ENCODE results near the gene NAA25.
A peak's percentile ranks its signal among the peaks of the same experiment; 100 is the strongest.

NAA25 gene

DNA sequence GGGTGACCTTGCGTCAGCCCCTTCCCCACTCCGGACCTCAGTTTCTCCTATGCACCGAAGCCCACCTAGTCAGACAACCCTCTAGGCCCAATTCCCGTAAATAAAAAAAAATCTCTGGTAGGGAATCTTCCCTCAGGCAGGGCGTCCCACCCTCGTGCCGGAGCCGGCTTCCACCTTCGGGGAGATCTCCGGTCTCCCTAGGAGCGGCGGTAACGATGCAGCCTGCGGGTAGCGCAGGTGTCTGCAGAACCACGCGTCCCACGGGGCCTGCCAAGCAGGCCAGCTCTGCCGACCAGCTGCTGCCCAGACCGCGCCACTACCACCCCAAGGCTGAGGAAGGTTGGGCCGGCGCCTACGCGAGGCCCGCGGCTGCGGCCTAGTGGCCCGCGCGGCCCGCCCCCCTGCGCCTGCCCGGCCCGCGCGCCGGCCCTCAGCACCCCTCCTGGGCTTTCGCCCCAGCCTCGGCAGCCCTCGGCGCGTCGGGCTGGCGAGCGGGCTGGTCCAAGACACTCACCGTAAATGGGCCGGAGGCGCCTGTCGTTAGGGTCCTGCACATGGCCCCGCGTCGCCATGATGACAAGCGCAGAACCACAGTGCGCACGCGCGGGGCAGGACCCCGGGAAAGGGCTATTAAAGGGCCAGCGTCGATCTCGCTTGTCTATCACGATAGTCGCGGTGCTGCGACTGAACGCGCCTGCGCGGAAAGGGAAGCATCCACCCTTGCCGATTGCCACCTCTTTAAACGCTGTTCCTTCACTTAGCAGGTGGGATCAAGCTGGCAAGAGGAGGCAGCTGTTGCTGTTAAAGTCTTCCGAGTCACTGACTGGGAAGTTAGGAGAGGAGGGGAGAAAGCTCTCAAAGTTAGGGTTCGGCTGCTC lies at the start of gene NAA25:
Gene NAA25 (minus strand): TSS at position 582 of the 878 bp plus-strand sequence. CDS start 10 bp downstream, at position 572.
- peak; percentile 93 to 97 for DNase-seq
- peak; percentile 67 for TF ChIP-seq POLR2A (IDR thresholded peaks at IDR 0.05; ENCODE audit: low read length)
- TF ChIP-seq GATA1 (IDR thresholded peaks at IDR 0.05; ENCODE audit: low read depth, low read length): no peak

DNA sequence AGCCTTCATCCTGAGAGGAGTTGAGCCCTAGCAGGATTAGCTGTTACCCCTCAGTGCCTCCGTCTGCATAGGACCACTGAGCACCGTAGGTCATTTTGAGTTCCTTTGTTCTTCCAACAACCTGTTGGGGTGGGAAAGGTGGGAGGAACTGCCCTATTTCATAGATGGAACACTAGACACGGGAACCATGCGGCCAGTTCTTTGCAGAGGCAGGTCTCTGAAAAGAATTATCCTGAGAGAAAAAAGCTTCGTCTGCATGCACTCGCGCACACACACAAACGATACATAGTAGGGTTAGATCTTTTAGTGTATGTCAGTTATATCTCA lies 45.3 kb upstream of the NAA25 start:
- DNase-seq: no peak
- no peak for TF ChIP-seq POLR2A (IDR thresholded peaks at IDR 0.05; ENCODE audit: low read length)
- TF ChIP-seq GATA1 (IDR thresholded peaks at IDR 0.05; ENCODE audit: low read depth, low read length): no peak

DNA sequence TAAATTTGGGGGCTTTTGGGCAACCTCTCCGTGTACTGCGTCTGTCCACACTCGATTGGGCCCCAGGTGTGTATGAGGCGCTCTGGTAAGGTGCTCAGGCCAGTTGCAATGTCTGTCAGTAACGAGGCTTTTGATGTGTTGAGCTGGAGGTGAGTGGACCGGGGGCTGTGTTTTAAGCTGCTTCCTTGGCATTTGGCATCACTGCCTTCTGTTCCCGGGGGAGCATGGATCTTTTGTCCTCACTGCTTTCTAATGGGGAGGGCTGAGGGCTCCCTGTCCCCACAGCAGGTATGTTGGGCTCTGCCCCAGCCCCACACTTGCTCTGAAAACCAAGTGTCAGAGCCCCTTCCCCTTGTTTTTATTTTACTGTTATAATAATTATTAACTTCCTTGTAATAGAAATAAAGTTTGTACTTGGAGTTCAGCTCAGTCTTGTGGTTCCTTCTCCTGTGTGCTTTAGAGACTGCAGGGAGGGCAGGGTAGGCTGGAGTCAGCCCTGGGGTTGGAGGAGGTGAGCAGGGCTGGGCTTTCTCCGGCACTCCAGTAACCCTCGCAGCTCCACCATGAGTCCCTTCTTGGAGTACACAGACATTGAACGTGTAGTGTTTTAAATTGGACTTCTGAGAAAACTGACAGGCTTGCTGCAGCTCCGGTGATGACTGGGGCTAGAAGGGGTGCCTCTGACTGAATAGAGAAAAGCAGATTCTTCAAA lies 44.8 kb upstream of the NAA25 start:
- no peak for DNase-seq
- no peak for TF ChIP-seq POLR2A (IDR thresholded peaks at IDR 0.05; ENCODE audit: low read length)
- TF ChIP-seq GATA1 (IDR thresholded peaks at IDR 0.05; ENCODE audit: low read depth, low read length): no peak

DNA sequence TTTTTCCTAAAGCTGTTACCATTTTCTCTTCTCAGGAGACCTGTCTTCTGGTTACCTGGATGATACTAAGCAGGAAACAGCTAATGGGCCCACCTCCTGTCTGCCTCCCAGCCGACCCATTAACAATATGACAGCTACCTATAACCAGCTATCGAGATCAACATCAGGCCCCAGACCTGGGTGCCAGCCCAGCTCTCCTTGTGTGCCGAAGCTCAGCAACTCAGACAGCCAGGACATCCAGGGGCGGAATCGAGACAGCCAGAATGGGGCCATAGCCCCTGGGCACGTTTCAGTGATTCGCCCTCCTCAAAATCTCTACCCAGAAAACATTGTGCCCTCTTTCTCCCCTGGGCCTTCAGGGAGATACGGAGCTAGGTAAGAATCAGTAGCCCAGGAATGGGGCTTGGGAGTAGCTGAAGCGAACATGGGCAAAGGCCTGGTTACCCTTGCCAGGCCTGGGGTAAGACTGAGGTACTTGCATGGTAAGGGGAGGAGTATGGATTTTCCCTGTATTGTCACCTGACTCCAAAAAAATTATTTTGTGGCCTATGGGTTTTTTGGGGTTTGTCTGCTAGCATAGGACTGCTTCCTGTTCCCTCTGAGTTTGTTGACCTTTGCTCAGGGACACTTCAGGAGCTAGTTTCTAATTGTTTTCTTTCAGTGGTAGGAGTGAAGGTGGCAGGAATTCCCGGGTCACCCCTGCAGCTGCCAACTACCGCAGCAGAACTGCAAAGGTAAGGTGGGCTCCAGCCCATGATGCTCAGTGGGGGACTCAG lies 43.4 kb upstream of the NAA25 start:
- TF ChIP-seq POLR2A (IDR thresholded peaks at IDR 0.05; ENCODE audit: low read length): no peak
- TF ChIP-seq GATA1 (IDR thresholded peaks at IDR 0.05; ENCODE audit: low read depth, low read length): no peak
- DNase-seq: no peak

DNA sequence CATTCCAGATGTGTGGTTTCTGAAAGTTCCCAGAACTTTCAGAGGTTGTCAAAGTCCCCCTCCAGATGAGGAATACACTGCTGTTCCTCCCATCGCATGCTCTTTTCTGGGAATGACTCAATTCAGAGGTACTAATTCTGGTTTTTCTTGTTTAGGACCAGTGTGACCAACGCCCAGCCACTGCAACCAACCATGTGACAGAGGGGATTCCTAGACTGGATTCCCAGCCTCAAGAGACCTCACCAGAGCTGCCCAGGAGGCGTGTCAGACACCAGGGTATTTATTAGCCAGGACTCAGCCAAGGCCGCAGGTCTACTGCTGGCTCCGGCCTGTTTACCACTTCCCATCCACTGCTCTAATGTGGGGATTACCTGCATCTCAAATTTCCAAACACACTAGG lies 41.0 kb upstream of the NAA25 start:
- DNase-seq: no peak
- TF ChIP-seq POLR2A (IDR thresholded peaks at IDR 0.05; ENCODE audit: low read length): no peak
- no peak for TF ChIP-seq GATA1 (IDR thresholded peaks at IDR 0.05; ENCODE audit: low read depth, low read length)

DNA sequence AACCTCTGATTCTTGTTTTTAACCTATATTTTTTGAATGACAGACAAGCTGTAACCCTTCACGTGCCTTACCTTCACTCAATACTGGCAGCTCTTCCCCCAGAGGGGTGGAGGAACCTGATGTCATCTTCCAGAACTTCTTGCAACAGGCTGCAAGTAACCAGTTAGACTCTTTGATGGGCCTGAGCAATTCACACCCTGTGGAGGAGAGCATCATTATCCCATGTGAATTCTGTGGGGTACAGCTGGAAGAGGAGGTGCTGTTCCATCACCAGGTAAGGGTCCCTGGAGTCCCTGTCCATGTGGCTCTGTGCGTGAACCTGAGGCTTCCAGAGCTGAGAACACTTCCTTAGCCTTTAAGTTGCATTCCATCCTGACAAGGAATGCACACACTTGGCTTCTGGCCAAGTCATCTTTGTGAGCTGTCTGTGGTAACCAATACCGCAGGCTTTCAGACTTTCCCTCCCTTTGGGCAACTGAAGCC lies 39.5 kb upstream of the NAA25 start:
- peak in 1 of 2 experiments; percentile 60 for DNase-seq
- no peak for TF ChIP-seq POLR2A (IDR thresholded peaks at IDR 0.05; ENCODE audit: low read length)
- TF ChIP-seq GATA1 (IDR thresholded peaks at IDR 0.05; ENCODE audit: low read depth, low read length): no peak

DNA sequence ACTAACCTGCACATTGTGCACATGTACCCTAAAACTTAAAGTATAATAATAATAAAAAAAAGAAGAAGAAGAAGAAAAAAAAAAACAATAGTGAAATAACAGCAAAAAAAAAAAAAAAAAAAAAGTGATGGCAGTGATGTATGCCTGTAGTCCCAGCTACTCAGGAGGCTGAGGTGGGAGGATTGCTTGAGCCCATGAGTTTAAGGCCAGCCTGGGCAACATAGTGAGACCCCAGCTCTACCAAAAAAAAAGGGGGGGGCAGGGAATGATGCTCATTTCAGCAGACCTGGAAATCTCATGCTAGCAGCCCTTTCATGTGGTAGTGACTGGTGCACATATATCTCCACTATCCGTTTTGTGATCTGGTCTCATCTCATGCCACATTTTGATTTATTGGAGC lies 37.5 kb upstream of the NAA25 start:
- TF ChIP-seq GATA1 (IDR thresholded peaks at IDR 0.05; ENCODE audit: low read depth, low read length) (no peak), POLR2A (IDR thresholded peaks at IDR 0.05; ENCODE audit: low read length) (no peak)
- no peak for DNase-seq

DNA sequence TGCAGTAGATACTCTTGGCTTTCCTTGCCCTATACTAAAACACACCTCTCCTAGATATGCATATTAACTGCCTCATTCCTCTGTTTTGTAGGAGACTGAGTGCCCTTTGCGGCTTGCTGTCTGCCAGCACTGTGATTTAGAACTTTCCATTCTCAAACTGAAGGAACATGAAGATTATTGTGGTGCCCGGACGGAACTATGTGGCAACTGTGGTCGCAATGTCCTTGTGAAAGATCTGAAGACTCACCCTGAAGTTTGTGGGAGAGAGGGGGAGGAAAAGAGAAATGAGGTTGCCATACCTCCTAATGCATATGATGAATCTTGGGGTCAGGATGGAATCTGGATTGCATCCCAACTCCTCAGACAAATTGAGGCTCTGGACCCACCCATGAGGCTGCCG lies 32.1 kb upstream of the NAA25 start:
- no peak for DNase-seq
- TF ChIP-seq POLR2A (IDR thresholded peaks at IDR 0.05; ENCODE audit: low read length): no peak
- no peak for TF ChIP-seq GATA1 (IDR thresholded peaks at IDR 0.05; ENCODE audit: low read depth, low read length)

DNA sequence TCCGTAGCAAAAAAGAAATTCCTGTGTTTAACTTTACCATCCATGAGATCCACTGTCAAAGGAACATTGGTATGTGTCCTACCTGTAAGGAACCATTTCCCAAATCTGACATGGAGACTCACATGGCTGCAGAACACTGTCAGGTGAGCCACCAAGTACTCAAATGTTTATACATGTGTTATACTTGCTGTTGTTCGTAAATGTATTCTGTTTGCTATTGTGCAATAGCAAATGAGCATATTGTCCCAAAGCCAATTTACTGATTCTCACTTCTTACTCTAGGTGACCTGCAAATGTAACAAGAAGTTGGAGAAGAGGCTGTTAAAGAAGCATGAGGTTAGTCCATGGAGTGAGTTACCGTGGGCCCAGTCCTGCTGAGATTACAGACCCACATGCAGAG lies 26.1 kb upstream of the NAA25 start:
- DNase-seq: no peak
- TF ChIP-seq POLR2A (IDR thresholded peaks at IDR 0.05; ENCODE audit: low read length) (no peak), GATA1 (IDR thresholded peaks at IDR 0.05; ENCODE audit: low read depth, low read length) (no peak)

DNA sequence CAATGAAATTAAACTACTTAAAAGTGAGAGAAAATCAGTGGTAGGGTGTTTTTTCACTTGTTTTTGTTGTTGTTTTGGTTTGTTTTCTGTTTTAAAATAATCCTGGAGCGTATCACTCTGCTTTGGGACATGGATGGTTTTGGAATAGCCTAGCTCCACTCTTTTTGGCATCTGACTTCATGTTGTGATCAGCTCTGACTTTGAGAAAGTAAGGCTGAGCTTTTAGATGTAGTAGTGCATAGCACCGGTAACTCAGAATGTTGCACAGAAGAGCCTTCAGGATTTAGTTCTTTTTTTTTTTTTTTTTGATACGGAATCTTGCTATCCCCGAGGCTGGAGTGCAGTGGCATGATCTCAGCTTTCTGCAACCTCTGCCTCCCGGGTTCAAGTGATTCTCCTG lies 24.8 kb upstream of the NAA25 start:
- TF ChIP-seq POLR2A (IDR thresholded peaks at IDR 0.05; ENCODE audit: low read length) (no peak), GATA1 (IDR thresholded peaks at IDR 0.05; ENCODE audit: low read depth, low read length) (no peak)

DNA sequence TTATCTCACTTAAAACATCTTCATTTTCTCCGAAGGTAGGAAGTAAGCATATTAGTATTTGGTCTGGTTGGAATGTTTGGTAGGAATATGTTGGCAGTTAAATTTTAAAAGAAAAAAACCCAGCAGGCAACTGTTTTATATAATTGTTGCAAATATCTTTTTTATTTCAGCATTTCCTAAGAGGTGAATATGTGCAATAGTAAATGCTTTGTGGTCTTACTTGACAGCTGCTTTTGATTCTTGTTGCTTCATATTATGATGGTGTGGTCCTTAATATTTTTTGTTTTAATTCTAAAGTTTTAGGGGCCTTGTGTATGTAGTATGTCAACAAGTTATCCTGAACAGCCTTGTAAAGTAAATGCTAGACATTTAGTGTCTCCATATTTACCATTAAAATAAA lies 23.1 kb upstream of the NAA25 start:
- TF ChIP-seq GATA1 (IDR thresholded peaks at IDR 0.05; ENCODE audit: low read depth, low read length) (no peak), POLR2A (IDR thresholded peaks at IDR 0.05; ENCODE audit: low read length) (no peak)
- no peak for DNase-seq

More for the DNA sequence above, 24.8 kb upstream of the NAA25 start:
- no peak for DNase-seq

DNA sequence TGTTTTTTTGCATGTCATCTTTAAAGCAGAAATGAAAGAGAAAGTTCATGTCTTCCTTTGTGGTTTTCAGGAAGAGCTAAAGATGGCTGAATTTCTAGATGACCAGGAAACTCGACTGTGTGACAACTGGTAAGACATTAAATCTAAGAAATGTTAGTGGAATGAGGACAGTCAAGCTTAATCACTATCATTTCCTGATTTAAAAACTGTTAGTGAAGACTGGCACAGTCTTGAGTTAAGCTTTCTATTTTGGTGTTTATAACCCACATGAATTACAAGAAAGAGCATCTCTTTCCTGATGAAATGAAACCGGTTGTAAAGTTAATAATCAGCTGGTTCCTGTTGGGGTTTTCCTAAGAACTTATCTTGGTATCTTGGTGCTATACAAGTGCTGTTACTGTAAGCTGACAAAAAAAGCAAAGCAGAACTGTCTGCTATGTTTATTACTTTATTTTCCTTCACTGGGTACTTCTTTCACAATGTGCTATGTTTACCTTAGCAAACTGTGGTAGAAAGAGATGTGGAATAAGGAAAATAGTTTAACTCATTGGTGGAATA lies 21.9 kb upstream of the NAA25 start:
- DNase-seq: peak; percentile 31 to 57
- TF ChIP-seq GATA1 (IDR thresholded peaks at IDR 0.05; ENCODE audit: low read depth, low read length): no peak
- no peak for TF ChIP-seq POLR2A (IDR thresholded peaks at IDR 0.05; ENCODE audit: low read length)

DNA sequence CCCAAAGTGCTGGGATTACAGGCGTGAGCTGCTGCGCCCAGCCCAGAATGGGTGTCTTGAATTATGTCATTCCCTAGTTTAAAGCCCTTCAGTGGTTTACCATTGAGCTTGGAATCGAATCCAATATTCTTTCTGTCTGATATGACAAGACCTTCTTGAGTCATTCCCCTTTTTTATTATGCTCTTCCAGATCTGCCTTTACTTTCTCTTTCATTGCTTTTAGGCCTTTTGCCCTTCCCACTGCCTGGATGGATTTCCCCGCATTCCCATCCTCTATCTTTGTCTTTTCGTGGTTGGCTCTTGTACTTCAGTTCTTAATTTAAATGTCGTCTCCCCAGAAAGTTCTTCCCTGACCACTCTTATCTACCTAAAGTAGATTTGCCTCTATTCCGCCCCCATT lies 18.3 kb upstream of the NAA25 start:
- DNase-seq: no peak
- TF ChIP-seq GATA1 (IDR thresholded peaks at IDR 0.05; ENCODE audit: low read depth, low read length) (no peak), POLR2A (IDR thresholded peaks at IDR 0.05; ENCODE audit: low read length) (no peak)

Data from erythroblast (primary cell).